Endothelial cell of umbilical vein (primary cell): ENCODE results near the gene CCDC171.

Source experiments
- CTCF ChIP-seq, 2 donors: IDR thresholded peaks; 1 replicate in 1 of 2; 2 replicates in 1 of 2; pipeline ENCODE4 v1.5.1; 2011; ENCODE audit warnings: low read length in 2 of 2, mild to moderate bottlenecking in 2 of 2, moderate library complexity in 2 of 2, control low read depth in 1 of 2, inconsistent platforms in 1 of 2, low read depth in 1 of 2; ENCODE audit not compliant: insufficient read depth in 1 of 2; ENCODE audit errors: extremely low read depth in 1 of 2
- EZH2 ChIP-seq: IDR thresholded peaks from 2 replicates; pipeline ENCODE4 v1.6.1; 2012; ENCODE audit warnings: borderline replicate concordance, low read depth, mild to moderate bottlenecking, moderate library complexity, low read length, inconsistent platforms; ENCODE audit not compliant: severe bottlenecking
- GATA2 ChIP-seq: IDR thresholded peaks from 2 replicates; pipeline ENCODE4 v1.7.0; 2011; ENCODE audit warnings: low read depth, mild to moderate bottlenecking, moderate library complexity, mixed read lengths, low read length; ENCODE audit not compliant: insufficient read length, insufficient read depth
- JUN ChIP-seq: IDR thresholded peaks from 2 replicates; pipeline ENCODE4 v1.6.1; 2011; ENCODE audit warnings: borderline replicate concordance, low read depth; ENCODE audit not compliant: insufficient read length, insufficient read depth
- MAX ChIP-seq: IDR thresholded peaks from 2 replicates; pipeline ENCODE4 v1.6.1; 2011; ENCODE audit not compliant: insufficient read depth, insufficient read length
- MYC ChIP-seq: IDR thresholded peaks from one replicate; pipeline ENCODE4 v1.6.1; 2011; ENCODE audit warnings: mild to moderate bottlenecking, low read depth, low read length
- POLR2A ChIP-seq: IDR thresholded peaks from 2 replicates; pipeline ENCODE4 v1.6.1; 2012; ENCODE audit warnings: low read depth, mild to moderate bottlenecking, control low read depth, low read length
- POLR2AphosphoS5 ChIP-seq: IDR thresholded peaks from 2 replicates; pipeline ENCODE4 v1.6.1; 2012; ENCODE audit warnings: low read depth, mild to moderate bottlenecking, control low read depth, low read length, moderate library complexity; ENCODE audit not compliant: insufficient read depth

GRCh38 chr9:15641291-15641690 is 88.4 kb downstream of the CCDC171 start:
- no peak for TF ChIP-seq CTCF (IDR thresholded peaks at IDR 0.05; ENCODE audit: extremely low read depth in 1 of 2, insufficient read depth in 1 of 2, low read depth in 1 of 2, low read length in 2 of 2)
- no peak for TF ChIP-seq POLR2AphosphoS5
- no peak for TF ChIP-seq MAX
- no peak for TF ChIP-seq POLR2A
- TF ChIP-seq EZH2 = no peak
- no peak for TF ChIP-seq MYC
- TF ChIP-seq GATA2 = no peak
- TF ChIP-seq JUN = no peak
